ENCODE results near the gene TRIM2.

TRIM2 gene

DNA sequence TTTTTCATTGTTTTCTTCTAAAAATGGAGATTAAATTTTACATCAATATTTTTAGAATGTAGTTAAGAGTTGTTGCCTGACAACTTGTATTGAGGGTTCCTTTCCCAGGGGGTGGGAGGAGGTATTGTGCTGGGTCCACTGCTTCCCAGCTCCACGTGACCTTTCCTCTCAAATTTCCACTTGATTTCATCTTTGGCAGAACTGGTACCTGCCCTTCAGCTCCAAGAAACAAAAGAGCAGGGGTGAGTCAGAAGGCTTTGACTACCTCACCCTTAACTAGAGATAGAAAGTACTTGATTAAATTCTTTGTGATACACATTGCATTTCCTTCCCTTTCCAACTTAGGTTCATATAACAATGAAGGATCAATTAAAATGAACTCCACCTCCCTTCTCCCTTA lies 19.7 kb downstream of the TRIM2 start:
- DNase-seq, result peak; percentile 38

GRCh38 chr4:153224474-153224873 lies 20.2 kb downstream of the TRIM2 start:
- DNase-seq, result no peak

DNA sequence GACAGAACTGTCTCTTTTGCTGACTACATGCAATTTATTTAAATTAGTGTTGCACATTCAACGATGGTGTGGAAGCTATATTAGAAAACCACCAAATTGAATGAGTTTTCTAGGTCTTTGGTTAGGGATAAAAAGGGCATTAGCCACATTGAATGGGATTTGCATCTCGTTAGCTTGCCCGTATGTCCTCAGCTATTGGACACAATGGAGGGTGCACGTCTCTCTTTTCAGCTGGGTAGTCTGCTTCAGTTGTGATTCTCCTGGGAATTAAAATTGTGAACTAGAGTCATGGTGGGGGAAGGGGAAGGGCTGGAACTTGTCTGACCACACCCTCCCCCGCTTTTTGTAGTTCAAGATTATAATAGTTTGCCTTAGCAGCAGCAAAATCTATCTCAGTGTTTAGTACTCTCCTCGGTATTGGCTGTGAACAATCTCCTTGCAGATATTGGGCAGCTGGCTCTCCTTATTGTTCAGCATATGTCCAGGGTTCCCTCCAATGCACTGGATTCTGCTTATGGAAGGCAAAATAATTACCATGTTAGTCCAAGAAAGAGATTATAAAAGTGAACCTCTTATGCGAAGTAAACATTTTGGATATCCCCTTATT lies 23.3 kb downstream of the TRIM2 start:
- DNase-seq, result no peak

- DNase-seq, result no peak
Measured at GRCh38 chr4:153228512-153229140, 24.4 kb downstream of the TRIM2 start.

DNA sequence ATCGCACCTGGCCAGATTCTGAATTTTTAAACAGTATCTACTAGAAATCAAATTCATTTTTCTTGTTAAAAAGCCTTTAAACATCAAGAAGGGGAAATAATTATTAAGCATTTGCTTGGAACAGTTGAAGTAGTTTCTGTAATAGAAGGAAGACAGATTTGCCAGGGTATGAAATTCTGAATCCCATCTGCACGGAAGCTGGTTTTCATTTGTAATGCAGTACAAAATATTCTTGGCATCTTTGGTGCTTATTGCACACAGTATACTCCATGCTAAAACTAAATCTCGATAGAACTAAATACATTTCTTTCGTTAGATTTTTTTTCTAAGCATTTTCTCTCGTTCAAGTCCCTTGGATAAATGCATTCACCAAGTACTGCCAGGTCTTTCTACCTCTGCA lies 25.3 kb downstream of the TRIM2 start:
- DNase-seq, result no peak

DNA sequence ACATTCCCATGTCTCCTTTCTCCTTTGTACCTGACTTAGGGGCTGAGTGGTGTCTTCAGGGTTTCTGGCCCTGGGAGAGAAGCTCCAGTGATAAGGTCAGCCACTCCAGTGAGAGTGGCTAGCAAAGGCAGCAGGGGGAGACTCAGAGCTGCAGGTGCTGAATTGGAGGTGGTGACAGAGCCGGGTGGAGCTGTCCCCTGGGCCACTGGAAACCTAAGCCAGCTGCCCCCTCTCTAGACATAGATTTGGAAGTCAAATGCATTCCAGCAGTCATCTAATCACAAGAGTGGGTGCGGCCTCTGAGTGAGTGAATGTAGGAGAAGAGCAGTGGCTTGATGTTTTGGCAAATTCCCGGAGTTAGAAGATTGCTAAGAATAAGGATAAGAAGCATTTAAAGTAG lies 28.5 kb downstream of the TRIM2 start:
- no peak for DNase-seq

DNA sequence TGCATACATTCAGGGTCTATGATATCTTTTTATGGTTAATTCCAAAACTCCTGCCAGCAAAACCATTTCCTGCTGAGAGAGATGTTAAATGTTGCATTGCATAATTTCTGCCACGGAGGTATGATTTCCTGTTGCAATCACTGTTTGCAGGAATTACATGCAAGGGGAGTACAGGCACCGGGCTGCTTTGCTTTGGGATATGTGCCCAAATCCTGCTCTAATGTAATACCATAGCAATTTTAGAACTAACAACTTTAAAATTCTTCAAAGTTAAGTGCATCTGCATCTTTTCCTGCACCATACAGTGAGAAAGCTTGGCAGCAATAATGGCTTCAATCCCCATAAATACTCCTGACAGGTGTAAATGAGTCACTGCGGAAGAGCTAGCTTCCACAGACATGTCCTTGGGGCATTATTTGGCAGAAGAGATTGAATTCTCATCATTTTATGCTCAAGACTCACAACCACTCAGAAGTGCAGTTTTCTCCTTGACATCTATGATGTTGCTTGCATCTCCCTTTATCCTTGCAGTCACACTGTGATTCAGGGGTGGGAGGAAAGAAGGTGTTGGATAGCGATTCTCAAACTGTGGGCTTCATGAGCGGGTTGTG lies 29.6 kb downstream of the TRIM2 start:
- DNase-seq, result no peak

DNA sequence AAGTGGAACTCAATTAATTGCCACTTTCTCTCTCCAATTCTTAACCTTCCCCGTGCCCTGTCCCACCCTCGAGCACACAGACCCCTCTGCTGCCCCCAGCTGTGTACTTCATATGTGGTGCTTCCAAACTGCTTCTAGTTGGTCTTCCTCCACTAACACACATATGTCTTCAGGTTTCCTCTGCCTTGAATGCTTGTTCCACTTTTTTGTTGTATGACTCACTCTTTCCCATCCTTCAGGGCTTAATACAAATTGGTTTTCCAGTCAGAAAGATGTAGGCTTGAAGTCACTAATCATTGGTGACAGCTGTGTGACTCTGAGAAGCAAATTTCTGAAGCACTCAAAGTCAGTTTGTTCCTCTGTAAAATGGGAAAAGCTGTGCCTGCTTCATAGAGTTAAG lies 30.6 kb downstream of the TRIM2 start:
- no peak for DNase-seq

GRCh38 chr4:153238135-153238919 lies 34.1 kb downstream of the TRIM2 start:
- DNase-seq, result no peak

DNA sequence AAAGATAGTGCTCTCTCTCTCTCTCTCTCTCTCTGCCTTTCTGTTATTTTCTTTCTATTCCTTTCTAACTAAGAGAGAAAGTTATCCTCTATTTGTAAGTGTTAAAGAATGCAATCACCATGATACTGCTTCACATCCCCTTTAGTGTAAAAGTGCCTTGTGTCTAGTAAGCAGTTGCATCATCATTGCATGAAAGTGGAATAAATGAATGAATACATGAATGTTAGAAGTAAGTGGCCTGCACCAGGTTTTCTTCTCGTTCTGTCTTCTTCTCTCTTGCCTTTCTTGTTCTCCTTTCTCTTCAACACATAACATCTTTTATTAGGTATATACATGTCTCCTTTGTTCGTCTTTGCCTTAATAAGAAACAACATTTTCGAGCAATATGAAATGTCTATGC lies 35.2 kb downstream of the TRIM2 start:
- no peak for DNase-seq

DNA sequence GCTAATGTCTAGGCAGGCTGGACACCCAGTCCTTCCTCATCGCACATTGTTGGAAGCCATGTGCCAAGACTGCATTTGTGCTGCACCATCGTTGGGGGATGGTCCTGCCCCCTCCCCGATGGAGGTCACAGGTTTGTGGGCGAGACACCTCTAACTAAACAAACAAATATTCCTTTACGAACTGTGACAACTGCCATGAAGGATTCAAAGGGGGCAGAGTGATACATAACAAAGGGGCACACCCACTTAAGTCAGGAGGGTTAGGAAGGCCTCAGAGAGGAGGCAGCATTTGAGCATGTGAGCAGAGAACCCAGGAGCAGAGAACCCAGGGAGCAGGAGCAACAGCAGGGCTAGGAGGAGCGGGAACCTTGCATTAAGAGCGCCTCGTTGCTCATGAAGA lies 37.1 kb downstream of the TRIM2 start:
- DNase-seq, result no peak

DNA sequence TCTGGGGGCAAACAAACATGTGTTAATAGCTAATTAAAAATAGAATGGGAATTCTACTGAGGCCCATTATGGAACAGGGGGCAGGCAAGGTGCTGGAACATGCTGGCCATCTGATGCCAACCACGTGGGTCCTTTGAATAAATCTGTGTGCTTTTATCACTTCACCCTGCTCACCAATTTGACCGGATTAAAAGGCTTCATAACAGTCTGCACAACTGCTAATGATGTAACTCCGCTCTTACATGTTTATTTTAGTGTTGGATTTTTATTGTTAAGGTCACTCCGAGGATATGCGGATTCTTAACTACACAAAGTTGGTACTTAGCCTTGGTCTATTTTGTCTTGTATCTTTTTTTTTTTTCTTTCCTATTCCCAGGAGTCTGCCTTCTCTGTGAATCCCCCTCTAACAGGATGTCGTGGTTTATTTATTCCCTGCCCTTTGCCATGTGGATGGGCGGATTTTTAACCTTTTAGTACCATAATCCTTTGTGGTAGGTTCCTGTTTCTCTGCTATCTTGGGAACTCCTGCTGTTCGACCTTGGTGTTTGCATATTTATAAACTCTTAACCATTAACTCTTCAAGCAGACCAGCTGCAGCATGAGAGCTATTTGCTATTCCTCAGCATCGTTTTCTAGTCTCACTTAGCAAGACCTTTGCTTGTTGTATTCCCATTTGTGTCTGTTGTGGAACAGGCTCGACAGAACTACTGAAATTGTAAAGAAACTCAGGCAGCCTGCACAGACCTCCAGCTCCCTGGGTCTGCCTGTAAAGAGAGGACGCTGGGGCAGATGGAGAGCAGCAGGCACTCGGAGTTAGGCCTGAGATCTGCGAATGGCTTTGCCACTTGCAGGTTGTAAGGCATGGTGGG lies 38.0 kb downstream of the TRIM2 start:
- DNase-seq, result no peak

DNA sequence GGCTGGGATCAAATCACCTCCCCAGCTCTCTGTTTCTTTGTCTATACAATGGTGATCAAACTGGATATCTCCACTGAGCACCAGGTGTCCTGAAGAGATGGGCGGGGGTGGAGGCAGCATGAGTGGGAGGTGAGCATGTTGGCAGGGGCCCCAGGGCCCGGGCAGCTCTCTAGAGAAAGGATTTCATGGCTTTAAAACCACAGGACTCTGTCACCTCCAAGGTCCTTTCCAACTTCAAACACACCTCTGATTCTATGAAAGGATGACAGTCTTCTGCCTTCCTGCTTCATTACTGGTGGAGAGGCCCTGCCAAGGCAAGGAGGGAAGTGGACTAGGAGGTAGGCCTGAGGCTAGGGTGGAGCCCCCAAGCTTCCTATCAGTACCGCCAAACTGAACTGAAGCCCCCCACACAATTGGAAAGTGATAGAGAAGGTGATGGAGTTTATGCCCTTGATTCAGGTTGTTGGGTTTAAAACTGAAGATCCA lies 38.6 kb downstream of the TRIM2 start:
- DNase-seq, result peak; percentile 2

- no peak for DNase-seq
Measured at GRCh38 chr4:153243468-153243867, 39.2 kb downstream of the TRIM2 start.

GRCh38 chr4:153244969-153245368 lies 40.7 kb downstream of the TRIM2 start:
- DNase-seq, result no peak

DNA sequence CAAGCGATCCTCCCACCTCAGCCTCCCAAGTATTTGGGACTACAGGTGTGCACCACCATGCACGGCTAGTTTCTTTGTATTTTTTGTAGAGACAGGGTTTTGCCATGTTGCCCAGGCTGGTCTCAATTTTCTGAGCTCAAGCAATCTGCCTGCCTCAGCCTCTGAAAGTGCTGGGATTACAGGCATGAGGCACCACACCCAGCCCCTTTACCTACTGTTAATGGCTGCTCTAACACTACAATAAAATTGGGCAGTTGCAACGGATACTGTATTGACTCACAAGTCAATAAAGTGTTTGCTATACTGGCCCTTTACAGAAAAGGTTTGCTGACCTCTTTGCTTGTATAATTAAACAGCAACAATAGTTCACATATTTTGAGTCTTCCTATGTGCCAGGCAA lies 41.5 kb downstream of the TRIM2 start:
- no peak for DNase-seq

DNA sequence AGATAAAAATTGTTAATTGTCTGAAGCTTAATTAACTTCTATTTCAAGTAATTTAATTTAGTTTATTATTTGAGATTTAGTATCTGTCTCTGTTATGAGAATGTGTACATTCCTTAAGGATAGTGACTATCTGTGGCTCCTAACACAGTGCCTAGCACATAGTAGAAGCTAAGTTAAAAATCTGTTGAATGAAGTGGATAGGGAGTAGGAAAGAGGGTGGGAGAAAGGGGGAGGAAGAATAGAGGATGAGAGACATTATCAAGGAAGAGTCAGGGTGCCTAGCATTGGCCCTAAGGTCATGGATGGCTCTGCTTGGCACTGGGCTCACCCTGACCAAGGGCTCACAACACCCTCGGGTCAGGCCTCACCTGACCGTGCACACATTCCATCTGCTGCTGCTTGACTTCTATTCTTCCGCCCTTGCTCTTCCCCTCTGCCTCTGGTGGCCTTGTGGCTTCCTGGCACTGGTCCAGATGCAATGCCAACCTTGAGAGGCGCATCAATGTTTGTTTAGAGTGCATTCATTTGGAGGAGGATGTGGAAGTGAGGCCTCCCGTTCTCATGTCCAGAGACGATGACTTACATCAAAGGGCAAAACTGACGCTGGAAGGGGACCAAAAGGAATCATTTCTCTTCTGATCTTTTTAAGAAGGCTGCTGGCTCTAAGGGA lies 42.3 kb downstream of the TRIM2 start:
- DNase-seq, result no peak

DNA sequence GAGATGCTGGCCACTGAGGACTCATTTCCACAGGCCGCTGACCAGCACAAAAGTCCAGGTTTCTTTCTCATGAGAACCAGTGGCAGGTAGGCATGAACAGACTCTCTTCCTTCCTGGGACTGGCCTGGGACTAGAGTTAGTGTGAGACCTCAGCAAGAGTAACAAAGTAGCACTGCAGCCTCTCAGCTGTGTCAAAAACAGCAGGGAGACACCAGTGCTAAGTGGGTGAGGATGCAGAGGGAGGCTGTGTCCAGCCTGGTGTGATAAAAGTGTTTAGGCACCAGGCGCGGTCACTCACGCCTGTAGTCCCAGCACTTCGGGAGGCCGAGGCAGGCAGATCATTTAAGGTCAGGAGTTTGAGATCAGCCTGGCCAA lies 42.9 kb downstream of the TRIM2 start:
- DNase-seq, result no peak

DNA sequence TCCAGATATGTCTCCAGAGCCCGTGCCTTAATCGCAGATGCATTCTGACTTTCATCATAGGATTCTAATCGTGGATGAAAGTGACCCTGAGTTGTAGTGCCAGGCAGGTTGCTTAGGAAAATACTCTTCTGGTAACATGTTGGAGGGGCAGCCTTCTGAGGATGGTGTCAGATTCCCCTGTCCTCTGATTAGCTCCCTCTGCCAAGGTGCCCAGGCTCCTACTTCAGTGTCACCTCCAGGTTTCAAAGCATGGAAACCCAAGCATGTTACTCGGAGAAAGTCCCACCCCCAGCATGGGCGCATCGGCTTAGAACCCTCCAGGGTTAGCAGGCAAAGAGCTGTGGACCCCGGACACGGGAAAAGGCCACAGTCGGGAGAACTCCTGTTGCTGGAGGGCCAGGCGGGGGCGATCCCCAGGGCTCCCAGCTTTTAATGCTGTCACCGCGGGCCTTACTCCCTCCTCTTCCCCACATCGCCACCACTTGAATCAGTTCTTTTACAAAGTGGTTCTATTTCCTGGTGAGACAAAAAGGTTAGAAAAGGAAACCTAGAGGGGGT lies 44.5 kb downstream of the TRIM2 start:
- DNase-seq, result peak; percentile 29

GRCh38 chr4:153249199-153250041 lies 45.2 kb downstream of the TRIM2 start:
- peak; percentile 57 for DNase-seq

DNA sequence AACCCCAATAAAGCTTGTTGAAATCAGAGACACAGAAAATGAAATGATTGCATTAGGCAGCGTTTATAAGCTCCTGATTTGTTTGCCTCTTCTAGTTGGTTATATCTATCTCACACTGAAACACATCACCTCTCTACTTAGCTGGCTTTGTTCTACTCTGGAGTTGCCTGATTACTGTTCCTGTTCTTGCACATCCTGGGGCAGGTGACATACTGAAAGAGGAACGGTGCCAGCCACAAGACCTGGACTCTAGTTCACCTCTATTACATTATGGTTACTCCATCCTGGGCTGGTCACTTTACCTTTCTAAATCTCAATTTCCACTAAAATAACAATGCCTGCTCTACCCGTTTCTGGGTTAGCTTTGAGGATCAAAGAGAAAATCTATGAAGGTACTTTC lies 47.9 kb downstream of the TRIM2 start:
- DNase-seq, result no peak
